ENCODE measurements around the gene LACC1.

LACC1 gene

DNA sequence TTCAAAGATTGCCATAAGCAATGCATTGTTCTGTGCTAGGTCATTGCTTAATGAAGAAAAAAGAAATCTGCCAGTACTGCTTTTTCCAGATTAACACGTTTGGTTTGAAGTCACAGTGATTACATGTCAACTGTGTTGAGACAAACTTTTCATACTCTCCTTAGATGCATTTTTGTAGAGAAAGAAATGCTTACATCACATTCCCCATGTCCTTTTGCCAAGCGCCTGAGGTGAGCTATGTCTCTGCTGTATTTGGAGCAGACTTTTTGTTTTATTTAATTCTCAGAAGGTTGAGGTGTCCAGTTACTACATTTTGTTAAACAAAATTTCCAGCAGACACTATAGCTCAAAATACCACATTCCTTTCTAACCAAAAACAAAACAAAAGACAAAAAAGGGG, 16.2 kb downstream of the LACC1 start (continued):
- TF ChIP-seq, protein P1, sequence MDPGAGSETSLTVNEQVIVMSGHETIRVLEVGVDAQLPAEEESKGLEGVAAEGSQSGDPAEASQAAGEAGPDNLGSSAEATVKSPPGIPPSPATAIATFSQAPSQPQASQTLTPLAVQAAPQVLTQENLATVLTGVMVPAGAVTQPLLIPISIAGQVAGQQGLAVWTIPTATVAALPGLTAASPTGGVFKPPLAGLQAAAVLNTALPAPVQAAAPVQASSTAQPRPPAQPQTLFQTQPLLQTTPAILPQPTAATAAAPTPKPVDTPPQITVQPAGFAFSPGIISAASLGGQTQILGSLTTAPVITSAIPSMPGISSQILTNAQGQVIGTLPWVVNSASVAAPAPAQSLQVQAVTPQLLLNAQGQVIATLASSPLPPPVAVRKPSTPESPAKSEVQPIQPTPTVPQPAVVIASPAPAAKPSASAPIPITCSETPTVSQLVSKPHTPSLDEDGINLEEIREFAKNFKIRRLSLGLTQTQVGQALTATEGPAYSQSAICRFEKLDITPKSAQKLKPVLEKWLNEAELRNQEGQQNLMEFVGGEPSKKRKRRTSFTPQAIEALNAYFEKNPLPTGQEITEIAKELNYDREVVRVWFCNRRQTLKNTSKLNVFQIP (CRISPR knock-in tag; IDR thresholded peaks at IDR 0.05; ENCODE audit: borderline replicate concordance, low read depth): no peak
- TF ChIP-seq ZNF565 (CRISPR knock-in tag; conservative IDR thresholded peaks at IDR 0.05; ENCODE audit: low read depth) (no peak), CSDC2 (CRISPR knock-in tag; IDR thresholded peaks at IDR 0.05) (no peak), OSR1 (CRISPR knock-in tag; IDR thresholded peaks at IDR 0.05) (no peak), RARB (CRISPR knock-in tag; IDR thresholded peaks at IDR 0.05) (no peak), GLIS3 (CRISPR knock-in tag; IDR thresholded peaks at IDR 0.05) (no peak), TOX (CRISPR knock-in tag; IDR thresholded peaks at IDR 0.05; ENCODE audit: borderline replicate concordance) (no peak)

DNA sequence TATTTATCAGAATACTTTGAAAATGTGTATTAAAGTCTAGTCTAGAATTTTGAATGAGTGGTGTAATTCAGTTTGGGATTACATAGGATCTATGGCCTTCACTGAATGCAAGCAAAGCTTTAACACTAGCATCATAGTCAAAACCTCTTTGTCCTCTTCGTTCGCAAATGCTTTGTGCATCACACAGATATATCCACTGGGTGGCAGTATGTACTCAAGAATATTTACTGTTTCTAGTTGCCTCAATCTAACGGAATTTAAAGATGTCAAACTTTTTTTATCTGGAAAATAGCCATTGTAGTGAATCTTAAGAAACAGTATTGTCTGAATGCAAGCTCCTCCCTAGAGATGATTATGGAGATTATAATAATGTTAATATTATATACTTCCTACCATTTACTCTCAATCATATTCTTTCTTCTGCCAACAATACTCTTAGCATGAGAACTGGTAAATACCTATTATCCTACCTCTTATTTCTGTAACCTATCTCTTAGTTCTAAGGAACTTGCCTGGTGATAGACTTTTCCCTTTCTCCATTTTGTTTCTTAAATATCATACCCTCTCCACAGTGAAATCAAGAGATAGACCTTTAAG, 25.8 kb downstream of the LACC1 start:
- ATAC-seq: peak; percentile 83
- TF ChIP-seq BACH2 (CRISPR knock-in tag; IDR thresholded peaks at IDR 0.05; ENCODE audit: borderline replicate concordance): no peak
- TF ChIP-seq TCF4 (CRISPR knock-in tag; IDR thresholded peaks at IDR 0.05; ENCODE audit: borderline replicate concordance): no peak
- TF ChIP-seq CSRNP3 (CRISPR knock-in tag; IDR thresholded peaks at IDR 0.05): no peak

- ATAC-seq: peak; percentile 74
- no peak for TF ChIP-seq RARB (CRISPR knock-in tag; IDR thresholded peaks at IDR 0.05)
- TF ChIP-seq ISL1 (CRISPR knock-in tag; IDR thresholded peaks at IDR 0.05): no peak
- no peak for TF ChIP-seq ZFP30 (CRISPR knock-in tag; IDR thresholded peaks at IDR 0.05)
- no peak for TF ChIP-seq ESRRG (CRISPR knock-in tag; IDR thresholded peaks at IDR 0.05)
- TF ChIP-seq OSR1 (CRISPR knock-in tag; IDR thresholded peaks at IDR 0.05): no peak
- TF ChIP-seq, protein P1 (CRISPR knock-in tag; IDR thresholded peaks at IDR 0.05; ENCODE audit: borderline replicate concordance, low read depth): no peak
- no peak for TF ChIP-seq CREB5 (CRISPR knock-in tag; IDR thresholded peaks at IDR 0.05; ENCODE audit: low read depth)
Observed at GRCh38 chr13:43908156-43909126, 28.7 kb downstream of the LACC1 start.

GRCh38 chr13:43910856-43911255, 31.2 kb downstream of the LACC1 start:
- no peak for ATAC-seq
- TF ChIP-seq ESRRG (CRISPR knock-in tag; IDR thresholded peaks at IDR 0.05) (no peak), TOX (CRISPR knock-in tag; IDR thresholded peaks at IDR 0.05; ENCODE audit: borderline replicate concordance) (no peak), SNAI2 (CRISPR knock-in tag; IDR thresholded peaks at IDR 0.05) (no peak), TCF4 (CRISPR knock-in tag; IDR thresholded peaks at IDR 0.05; ENCODE audit: borderline replicate concordance) (no peak), ZNF8 (CRISPR knock-in tag; IDR thresholded peaks at IDR 0.05) (no peak), BACH2 (CRISPR knock-in tag; IDR thresholded peaks at IDR 0.05; ENCODE audit: borderline replicate concordance) (no peak), OSR1 (CRISPR knock-in tag; IDR thresholded peaks at IDR 0.05) (no peak), CSRNP3 (CRISPR knock-in tag; IDR thresholded peaks at IDR 0.05) (no peak), ZFP3 (CRISPR knock-in tag; IDR thresholded peaks at IDR 0.05) (no peak), ZC3H10 (CRISPR knock-in tag; IDR thresholded peaks at IDR 0.05) (no peak), CREB5 (CRISPR knock-in tag; IDR thresholded peaks at IDR 0.05; ENCODE audit: low read depth) (no peak), GLIS3 (CRISPR knock-in tag; IDR thresholded peaks at IDR 0.05) (no peak), PPARA (CRISPR knock-in tag; IDR thresholded peaks at IDR 0.05; ENCODE audit: borderline replicate concordance) (no peak), ZFP30 (CRISPR knock-in tag; IDR thresholded peaks at IDR 0.05) (no peak), CSDC2 (CRISPR knock-in tag; IDR thresholded peaks at IDR 0.05) (no peak), ISL1 (CRISPR knock-in tag; IDR thresholded peaks at IDR 0.05) (no peak), RARB (CRISPR knock-in tag; IDR thresholded peaks at IDR 0.05) (no peak)
- TF ChIP-seq, protein P2, sequence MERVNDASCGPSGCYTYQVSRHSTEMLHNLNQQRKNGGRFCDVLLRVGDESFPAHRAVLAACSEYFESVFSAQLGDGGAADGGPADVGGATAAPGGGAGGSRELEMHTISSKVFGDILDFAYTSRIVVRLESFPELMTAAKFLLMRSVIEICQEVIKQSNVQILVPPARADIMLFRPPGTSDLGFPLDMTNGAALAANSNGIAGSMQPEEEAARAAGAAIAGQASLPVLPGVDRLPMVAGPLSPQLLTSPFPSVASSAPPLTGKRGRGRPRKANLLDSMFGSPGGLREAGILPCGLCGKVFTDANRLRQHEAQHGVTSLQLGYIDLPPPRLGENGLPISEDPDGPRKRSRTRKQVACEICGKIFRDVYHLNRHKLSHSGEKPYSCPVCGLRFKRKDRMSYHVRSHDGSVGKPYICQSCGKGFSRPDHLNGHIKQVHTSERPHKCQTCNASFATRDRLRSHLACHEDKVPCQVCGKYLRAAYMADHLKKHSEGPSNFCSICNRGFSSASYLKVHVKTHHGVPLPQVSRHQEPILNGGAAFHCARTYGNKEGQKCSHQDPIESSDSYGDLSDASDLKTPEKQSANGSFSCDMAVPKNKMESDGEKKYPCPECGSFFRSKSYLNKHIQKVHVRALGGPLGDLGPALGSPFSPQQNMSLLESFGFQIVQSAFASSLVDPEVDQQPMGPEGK (CRISPR knock-in tag; IDR thresholded peaks at IDR 0.05; ENCODE audit: borderline replicate concordance): no peak
